HG03378 (cell line): Measurements from ENCODE around the gene SCN7A.
"Not testable (repeated sequence)": the region's sequence is repeated elsewhere in the genome, so short reads cannot be mapped to it uniquely, and the experiment has no call there.

Experiments used
- ATAC-seq: cut with Tn5 transposase; IDR thresholded peaks from one replicate; pipeline ENCODE4 v1.9.1; 2021; ENCODE audit warnings: mild to moderate bottlenecking, moderate library complexity; ENCODE audit not compliant: unreplicated experiment

Gene SCN7A

DNA sequence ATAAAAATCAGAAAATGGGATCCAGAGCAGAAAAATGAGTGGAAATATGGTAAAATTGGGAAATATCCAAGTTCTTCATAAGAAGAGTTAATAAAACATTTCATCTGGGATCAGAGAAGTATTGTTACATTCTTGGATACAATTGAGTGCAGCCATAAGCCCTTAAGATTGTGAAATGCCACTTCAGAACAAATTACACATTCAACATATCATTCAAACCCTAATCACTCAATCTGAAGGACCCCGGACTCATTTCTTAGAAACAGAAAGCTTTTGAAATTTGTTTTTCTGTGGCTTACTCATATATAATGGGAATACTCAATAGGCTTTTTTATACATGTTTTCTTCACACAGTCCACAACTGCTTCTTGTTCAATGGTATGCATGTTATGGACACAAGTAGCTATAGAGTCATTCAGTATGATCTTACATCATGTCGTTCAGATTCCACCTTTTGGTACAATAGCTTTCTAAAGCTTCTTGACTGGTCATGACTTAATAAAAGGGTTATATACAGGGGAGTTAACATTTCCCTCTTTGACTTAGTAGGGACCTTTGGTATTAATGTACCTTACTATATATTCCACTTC is 39.9 kb downstream of the SCN7A start:
- ATAC-seq: no peak

DNA sequence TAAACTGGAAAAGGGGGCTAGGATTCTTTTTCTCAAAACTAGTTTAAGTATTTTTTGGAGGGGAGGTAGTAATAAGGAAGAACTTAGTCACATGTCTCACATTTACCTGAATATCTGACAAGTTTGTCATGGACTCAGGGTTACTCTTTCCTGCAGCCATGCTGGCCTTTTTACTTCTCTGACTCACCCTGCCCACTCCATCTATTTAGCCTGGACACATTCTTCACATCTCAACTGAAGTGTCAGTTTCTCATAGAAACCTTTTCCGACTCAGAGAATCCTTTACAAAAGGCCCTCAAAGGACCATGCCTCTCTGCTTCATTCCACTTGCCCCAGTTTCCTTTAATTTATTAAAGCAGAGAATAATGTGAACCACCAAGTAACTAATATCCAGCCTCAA is 42.6 kb downstream of the SCN7A start:
- ATAC-seq: no peak

DNA sequence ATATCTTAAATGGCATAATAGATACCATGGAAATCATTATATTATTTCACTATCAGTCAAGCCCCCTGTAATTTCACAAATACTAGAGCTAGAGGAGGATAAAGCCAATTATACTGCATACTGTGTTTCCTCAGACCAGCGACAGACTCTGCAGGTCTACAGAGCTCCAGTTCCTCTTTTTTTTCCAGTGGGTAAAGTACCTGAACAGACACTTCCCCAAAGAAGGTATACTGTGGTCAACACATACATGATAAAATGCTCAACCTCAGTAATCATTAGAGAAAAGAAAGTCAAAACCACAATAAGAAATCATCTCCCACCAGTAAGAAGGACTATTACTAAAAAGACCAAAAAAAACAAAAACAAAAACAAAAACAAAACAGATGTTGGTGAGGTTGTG is 44.6 kb downstream of the SCN7A start:
- peak; percentile 99 for ATAC-seq

DNA sequence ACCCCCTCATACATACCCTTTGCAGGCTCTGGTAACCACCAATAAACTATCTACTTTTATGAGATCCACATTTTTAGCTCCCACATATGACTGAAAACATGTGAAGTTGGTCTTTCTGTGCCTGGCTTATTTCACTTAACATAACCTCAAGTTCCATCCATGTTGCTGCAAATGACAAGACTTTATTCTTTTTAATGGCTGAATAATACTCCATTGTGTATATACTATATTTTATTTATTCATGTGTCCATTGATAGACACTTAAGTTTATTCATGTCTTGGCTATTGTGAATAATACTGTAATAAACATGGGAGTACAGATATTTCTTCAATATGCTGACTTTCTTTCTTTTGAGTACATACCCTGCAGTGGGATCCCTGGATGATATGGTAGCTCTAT is 45.9 kb downstream of the SCN7A start:
- ATAC-seq: no peak

- ATAC-seq: no peak
Observed at GRCh38 chr2:166444306-166444705, 49.7 kb downstream of the SCN7A start.

- no peak for ATAC-seq
Observed at GRCh38 chr2:166440313-166440712, 53.7 kb downstream of the SCN7A start.

- no peak for ATAC-seq
Observed at GRCh38 chr2:166439078-166439477, 55.0 kb downstream of the SCN7A start.

DNA sequence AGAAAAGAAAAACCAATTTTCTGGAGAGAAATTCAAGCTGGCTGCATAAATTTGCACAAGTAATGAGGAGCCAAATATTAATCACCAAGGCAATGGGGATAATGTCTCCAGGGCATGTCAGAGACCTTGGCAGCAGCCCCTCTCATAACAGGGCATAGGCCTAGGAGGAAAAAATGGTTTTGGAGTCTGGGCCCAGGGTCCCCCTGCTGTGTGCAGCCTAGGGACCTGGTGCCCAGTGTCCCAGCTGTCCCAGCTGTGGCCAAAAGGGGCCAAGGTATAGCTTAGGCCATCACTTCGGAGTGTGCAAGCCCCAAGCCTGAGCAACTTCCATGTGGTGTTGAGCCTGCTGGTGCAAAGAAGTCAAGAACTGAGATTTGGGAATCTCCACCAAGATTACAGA is 57.1 kb downstream of the SCN7A start:
- no peak for ATAC-seq

DNA sequence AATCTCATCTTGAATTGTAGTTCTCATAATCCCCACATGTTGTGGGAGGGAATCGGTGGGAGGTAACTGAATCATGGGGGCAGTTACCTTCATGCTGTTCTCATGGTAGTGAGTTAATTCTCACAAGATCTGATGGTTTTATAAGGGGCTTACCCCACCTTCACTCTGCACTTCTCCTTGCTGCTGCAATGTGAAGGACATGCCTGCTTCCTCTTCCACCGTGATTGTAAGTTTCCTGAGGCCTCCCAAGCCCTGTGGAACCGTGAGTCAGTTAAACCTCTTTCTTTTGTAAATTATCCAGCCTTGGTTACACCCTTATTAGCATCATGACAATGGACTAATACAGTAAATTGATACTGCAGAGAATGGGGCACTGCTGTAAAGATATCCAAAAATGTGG is 57.9 kb downstream of the SCN7A start:
- no peak for ATAC-seq

DNA sequence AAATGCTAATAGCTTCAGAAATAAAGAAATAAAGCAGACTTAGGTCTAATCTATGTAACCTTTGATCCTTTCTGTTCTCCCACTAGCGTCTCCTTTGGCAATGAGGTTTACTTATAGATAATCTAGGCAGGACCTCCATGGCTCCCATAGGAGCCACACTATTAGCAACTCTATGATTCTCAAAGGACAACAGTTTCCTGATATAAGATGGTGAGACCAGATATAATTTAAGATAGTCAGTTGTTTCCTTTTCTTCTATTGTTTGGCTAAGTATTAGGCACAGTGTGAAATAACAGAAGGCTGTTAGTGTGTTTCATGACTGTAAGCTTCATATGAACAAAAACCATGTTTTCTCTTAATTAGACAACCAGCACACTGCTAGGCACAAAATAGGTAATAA is 59.6 kb downstream of the SCN7A start:
- no peak for ATAC-seq

DNA sequence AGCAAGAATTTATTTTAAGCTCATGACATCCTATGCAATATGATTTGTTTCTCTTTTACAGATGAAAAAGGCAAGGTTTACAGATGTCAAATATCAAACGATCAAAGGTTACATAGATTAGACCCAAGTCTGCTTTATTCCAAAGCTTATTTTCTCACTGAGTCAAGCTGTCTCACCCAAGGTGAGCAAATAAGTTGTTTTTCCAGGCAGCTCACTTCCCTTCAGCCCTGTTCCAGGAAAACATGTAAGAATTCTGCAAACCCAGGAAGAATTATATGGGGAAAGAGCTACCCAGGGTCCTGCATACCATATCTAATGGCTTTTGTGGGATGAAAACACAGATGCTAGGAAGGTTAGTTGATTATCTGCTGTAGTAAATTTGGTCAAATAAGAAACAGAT is 60.6 kb downstream of the SCN7A start:
- ATAC-seq: no peak

DNA sequence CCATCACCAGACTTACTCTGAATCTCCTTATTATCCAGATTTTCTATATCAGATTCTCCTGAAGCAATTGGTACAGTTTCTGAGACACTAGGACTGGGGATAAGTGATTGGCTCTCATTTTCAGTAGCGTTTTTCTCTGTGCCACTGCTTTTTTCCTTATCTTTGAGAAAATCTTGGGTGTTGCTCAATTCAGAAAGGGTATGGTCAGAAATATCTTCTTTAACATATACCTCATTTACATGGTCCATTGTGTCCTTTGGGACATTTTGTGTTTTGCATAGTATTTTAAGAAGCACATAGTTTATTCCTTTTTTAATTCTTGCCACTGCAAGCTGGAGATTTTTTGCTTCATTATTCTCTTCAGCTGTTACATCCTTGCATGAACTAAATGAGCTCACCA is 61.7 kb downstream of the SCN7A start:
- ATAC-seq: no peak

- no peak for ATAC-seq
Observed at GRCh38 chr2:166424841-166425240, 69.2 kb downstream of the SCN7A start.

GRCh38 chr2:166419616-166419934 is 74.5 kb downstream of the SCN7A start:
- no peak for ATAC-seq

- ATAC-seq: no peak
Observed at GRCh38 chr2:166418853-166419615, 75.0 kb downstream of the SCN7A start.

- ATAC-seq: peak; percentile 65
Observed at GRCh38 chr2:166417669-166418068, 76.4 kb downstream of the SCN7A start.

GRCh38 chr2:166413255-166413654 is 80.8 kb downstream of the SCN7A start:
- ATAC-seq: no peak

DNA sequence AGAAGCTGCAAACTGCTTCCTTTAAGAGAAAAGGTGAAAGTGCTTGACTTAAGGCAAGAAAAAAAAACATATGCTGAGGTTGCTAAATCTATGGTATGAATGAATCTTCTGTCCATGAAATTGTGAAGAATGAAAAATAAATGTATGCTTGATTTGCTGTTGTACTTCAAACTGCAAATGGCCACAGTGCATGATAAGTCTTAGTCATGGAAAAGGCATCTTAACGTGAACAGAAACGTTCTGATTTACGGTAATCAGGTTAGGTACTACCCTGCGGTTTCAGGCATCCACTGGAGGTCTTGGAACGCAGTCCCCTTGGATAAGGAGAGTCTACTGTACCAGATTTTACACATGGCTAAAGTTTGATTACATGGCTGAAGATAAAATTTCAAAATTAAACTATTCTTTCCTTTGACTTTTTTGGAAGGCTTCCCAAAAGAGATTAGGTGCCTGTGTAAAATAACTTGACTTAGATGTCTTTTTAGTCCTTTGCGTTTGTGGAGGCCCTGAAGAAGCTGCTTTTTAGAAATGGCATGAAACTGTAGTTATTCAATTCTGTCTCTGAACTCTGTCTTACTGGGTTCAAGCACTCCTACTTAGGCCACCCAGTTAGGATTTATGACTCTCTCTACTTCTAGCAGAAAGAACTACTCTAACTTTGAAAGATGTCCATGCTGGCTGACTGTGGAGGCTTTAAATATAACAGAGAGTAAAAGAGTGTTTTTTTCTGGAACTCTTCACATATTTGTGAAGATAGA is 82.4 kb downstream of the SCN7A start:
- no peak for ATAC-seq

DNA sequence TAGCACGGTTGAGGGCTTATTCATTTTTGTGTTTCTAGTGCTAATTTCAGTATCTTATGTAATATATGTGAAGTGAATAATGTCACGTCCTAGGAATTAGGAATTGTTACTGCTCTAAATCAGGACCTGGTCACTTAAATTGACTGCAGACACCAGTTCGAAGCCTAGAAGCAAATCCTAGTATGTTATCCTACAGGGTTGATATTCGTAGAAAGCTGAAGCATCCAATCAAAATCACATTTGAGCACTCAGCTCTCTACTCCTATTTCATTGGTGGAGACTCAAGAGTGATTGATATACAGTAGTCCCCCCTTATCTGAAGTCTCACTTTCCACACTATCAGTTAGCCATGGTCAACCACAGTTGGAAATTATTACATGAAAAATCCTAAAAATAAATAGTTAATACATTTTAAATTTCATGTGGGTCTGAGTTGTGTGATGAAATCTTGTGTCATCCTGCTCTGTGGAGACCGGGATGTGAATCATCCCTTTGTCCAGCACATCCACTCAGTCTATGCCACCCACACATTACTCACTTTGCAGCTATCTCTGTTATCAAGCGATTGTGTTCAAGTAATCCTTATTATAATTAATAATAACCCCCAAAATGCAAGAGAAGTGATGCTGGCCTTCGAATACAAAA is 83.1 kb downstream of the SCN7A start:
- no peak for ATAC-seq

GRCh38 chr2:166407746-166408145 is 86.3 kb downstream of the SCN7A start:
- not testable (repeated sequence) for ATAC-seq

DNA sequence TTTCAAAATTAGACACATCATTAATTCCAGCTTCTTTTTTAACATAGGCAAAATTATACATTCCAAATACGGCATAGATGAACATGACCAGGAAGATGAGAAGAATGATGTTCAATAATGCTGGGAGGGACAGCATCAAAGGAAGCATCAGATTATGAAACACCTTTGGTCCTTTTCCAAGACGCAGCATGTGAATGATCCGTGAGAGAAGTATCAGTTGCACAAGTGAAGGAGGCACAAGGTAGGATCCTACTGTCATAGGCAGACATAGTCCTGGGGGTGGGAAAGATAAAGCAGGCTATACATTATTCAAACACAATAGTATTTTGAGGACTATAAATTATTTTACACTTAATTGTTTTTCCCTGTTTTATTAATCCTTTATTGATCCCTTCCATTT is 87.7 kb downstream of the SCN7A start:
- no peak for ATAC-seq

GRCh38 chr2:166405569-166405926 is 88.5 kb downstream of the SCN7A start:
- ATAC-seq: no peak
